Heart right ventricle (tissue), 16 donors: Measurements from ENCODE around the gene RTCB. TPM values are rescaled to one million over a fixed set of nuclear protein-coding genes. Genes with fewer than 3 reads are reported as not detected.

ENCODE experiments used
- ATAC-seq, 8 donors: fragments of 200-7000 bp; cut with Tn5 transposase; one replicate each; pipeline ENCODE4 v1.9.1; 2020; ENCODE audit warnings: mild to moderate bottlenecking in 8 of 8, moderate library complexity in 8 of 8, moderate number of reproducible peaks in 1 of 8
- DNase-seq, 2 donors: peaks; one replicate each; pipeline ENCODE4 v3.0.0-alpha.2; 2020
- H3K27ac ChIP-seq, 10 donors: fragments of 200-600 bp; sonication (generic) in 2 of 10; one replicate each; pipeline versions ENCODE4 v1.5.0 to v1.8.0; 2020 to 2022; ENCODE audit warnings: mild to moderate bottlenecking in 3 of 10
- H3K27me3 ChIP-seq, 7 donors: fragments of 200-600 bp; one replicate each; pipeline ENCODE4 v1.8.0; 2021 to 2022; ENCODE audit warnings: mild to moderate bottlenecking in 2 of 7
- H3K36me3 ChIP-seq, 9 donors: fragments of 200-600 bp; sonication (generic) in 1 of 9; one replicate each; pipeline versions ENCODE4 v1.5.0 to v1.8.0; 2020 to 2022; ENCODE audit warnings: mild to moderate bottlenecking in 2 of 9
- H3K4me1 ChIP-seq, 9 donors: fragments of 200-600 bp; sonication (generic) in 1 of 9; one replicate each; pipeline versions ENCODE4 v1.5.0 to v1.8.0; 2020 to 2022; ENCODE audit warnings: mild to moderate bottlenecking in 4 of 9
- H3K4me3 ChIP-seq, 10 donors: fragments of 200-600 bp; sonication (generic) in 2 of 10; one replicate each; pipeline versions ENCODE4 v1.5.0 to v1.8.0; 2020 to 2022; ENCODE audit warnings: mild to moderate bottlenecking in 7 of 10, moderate library complexity in 2 of 10
- H3K9me3 ChIP-seq, 11 donors: fragments of 200-600 bp in 10 of 11; sonication (generic) in 2 of 11; one replicate each; pipeline versions ENCODE4 v1.5.0 to v1.8.0; 2013 to 2022; ENCODE audit warnings: mild to moderate bottlenecking in 2 of 11, control low read depth in 1 of 11, moderate library complexity in 1 of 11
- WGBS, 2 donors: extraction: QIAGEN DNeasy Blood & Tissue Kit; methylation state at CpG; one replicate each; pipeline ENCODE4 v1.1.7; 2013; ENCODE audit warnings: inconsistent platforms in 1 of 2; 5-methylcytosine and 5-hydroxymethylcytosine counted together
- intact Hi-C, 10 donors: fragments of 100-400 bp; cut with DNase I; formaldehyde crosslinking; loops; one replicate each; pipeline versions ENCODE4 v1.11.1 to v1.14.2; 2022
- polyA plus RNA-seq, 2 donors: library from polyadenylated mRNA; stranded (reverse); fragments of 200-250 nt; gene quantifications; one replicate each; pipeline ENCODE4 v1.2.3, GENCODE V29; 2013
- total RNA-seq, 10 donors: library from RNA; stranded (reverse); fragmentation: NEBNext Ultra II Directional in 3 of 10; extraction: Animal tissue kit (Norgen Biotek cat#: 25700) in 3 of 10; gene quantifications; one replicate each; pipeline versions ENCODE4 v1.2.1 to v1.2.4, GENCODE V29; 2021 to 2023
- TF ChIP-seq, protein P1 (sequence below), 9 donors: fragments of 200-600 bp; sonication (generic) in 2 of 9; IDR thresholded peaks; one replicate each; pipeline versions ENCODE4 v1.5.0 to v1.8.0; 2021 to 2022; ENCODE audit warnings: antibody characterized with exemption in 9 of 9, mild to moderate bottlenecking in 5 of 9, moderate library complexity in 1 of 9
- donor health status: Arrhythmogenic right ventricular cardiomyopathy.
- donor health status: ischemic (EF 13 %, LVEDD 7.1; RV severe dilation, severe dysfunction).
- donor health status: healthy with polysubstance abuse.
- donor health status: DM: no; HTN: yes; CAD: no.
- donor health status: DM: no; HTN: no; CAD: no.
- donor health status: ischemic (EF 25% LVEDD 6.9; RV normal size, moderate dysfunction).
- donor health status: ischemic (EF 25% LVEDD 5.7; RV mildly dilated, moderate dysfunction).
- donor health status: healthy.
- donor health status: DM: yes; HTN: yes; CAD: no.
- donor health status: Ischemic cardiomyopathy.
- donor health status: ischemic (EF 35%, LVEDD 5.7; RV mildly dilated, moderate dysfunction).
- donor health status: nonischemic (EF 11% LVEDD 7.7; RV severe dilation, severe dysfunction).
- donor health status: DM: yes; HTN: yes; CAD: no.
- donor health status: PGD.
- donor health status: ischemic (EF 29% LVEDD 5.4; RV normal size, mild dysfunction).
- donor health status: nonischemic (EF 23%, LVEDD 6.1; RV moderate dilation, normal function).

RTCB gene
- total and polyA plus RNA-seq, 12 donors: 15.6 to 75.3 (median 47.0) TPM

DNA sequence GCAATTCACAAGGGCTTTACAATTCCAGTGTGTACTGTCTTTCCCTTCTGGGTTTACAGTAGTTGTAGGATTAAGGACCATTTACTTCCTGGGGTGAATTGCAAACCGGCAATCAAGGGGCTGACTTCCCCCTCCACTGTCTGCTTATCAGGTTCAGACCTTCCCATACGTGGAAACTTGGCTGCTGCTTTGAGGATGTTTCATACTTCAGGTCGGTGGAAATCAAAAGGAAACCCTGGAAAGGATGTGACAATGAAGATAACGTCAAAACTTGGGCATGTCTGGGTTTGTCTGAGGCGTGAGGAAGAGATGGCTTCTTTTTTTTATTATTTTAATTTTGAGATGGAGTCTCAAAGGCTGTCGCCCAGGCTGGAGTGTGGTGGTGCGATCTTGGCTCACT lies 2.1 kb upstream of the RTCB start:
- Histone ChIP-seq H3K4me3 (no peak overlapping the region), H3K9me3 (no peaks in the 10 kb centered on the region), H3K27ac (no peak overlapping the region), H3K36me3 (peaks cover 0 to 8% (median 0%) of the 10 kb centered on the region in 9 donors), H3K27me3 (peaks cover 0 to 25% (median 11%) of the 10 kb centered on the region in 7 donors), H3K4me1 (peaks cover 0 to 27% (median 22%) of the 10 kb centered on the region in 9 donors)
- TF ChIP-seq, protein P1, sequence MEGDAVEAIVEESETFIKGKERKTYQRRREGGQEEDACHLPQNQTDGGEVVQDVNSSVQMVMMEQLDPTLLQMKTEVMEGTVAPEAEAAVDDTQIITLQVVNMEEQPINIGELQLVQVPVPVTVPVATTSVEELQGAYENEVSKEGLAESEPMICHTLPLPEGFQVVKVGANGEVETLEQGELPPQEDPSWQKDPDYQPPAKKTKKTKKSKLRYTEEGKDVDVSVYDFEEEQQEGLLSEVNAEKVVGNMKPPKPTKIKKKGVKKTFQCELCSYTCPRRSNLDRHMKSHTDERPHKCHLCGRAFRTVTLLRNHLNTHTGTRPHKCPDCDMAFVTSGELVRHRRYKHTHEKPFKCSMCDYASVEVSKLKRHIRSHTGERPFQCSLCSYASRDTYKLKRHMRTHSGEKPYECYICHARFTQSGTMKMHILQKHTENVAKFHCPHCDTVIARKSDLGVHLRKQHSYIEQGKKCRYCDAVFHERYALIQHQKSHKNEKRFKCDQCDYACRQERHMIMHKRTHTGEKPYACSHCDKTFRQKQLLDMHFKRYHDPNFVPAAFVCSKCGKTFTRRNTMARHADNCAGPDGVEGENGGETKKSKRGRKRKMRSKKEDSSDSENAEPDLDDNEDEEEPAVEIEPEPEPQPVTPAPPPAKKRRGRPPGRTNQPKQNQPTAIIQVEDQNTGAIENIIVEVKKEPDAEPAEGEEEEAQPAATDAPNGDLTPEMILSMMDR (IDR thresholded peaks at IDR 0.05): no peak
- DNase-seq (no peak), ATAC-seq (no peak)
- intact Hi-C loops: loop anchor here in 5 of 10 donors (5.0 to 10.0 kb wide), 3 partner anchors 58 to 591 kb away; partner anchors contain the start of gene FBXO7 (in 4 of the 5)
- WGBS, 2 donors: 53 to 56% methylated on average over 7 of the region's 7 CpGs

DNA sequence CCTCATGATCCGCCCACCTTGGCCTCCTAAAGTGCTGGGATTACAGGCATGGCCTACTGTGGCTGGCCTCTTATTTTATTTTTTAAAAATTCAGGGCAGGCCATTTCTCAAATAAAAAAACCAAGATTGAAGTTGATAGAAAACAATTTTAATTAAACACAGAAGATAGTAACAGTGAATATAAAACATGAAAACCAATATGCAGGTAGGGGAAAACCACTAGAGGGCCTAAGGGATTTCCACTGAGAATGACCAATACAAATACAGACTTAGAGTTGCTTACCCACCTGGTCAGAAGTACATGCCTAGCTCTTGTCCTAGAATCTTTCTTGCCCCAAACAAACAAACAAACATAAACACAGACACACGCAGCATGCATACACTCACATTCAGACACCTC lies 1.7 kb upstream of the RTCB start:
- Histone ChIP-seq H3K9me3 (no peaks in the 10 kb centered on the region), H3K27ac (no peak overlapping the region), H3K4me3 (no peak overlapping the region), H3K27me3 (peaks cover 0 to 20% (median 6%) of the 10 kb centered on the region in 7 donors), H3K4me1 (peaks cover 0 to 31% (median 22%) of the 10 kb centered on the region in 9 donors), H3K36me3 (peaks cover 0 to 12% (median under 1%) of the 10 kb centered on the region in 9 donors)
- intact Hi-C loops: loop anchor here in 6 of 10 donors (2.0 to 10.0 kb wide), 4 partner anchors 59 to 591 kb away; partner anchors contain the start of gene FBXO7 (in 6 of the 6)
- WGBS, 2 donors: 88 to 91% methylated on average over 2 of the region's 2 CpGs
- TF ChIP-seq, protein P1 (IDR thresholded peaks at IDR 0.05): peak in 3 of 9 donors; percentile 10 to 29 (median 23)
- no peak for DNase-seq
- no peak for ATAC-seq

DNA sequence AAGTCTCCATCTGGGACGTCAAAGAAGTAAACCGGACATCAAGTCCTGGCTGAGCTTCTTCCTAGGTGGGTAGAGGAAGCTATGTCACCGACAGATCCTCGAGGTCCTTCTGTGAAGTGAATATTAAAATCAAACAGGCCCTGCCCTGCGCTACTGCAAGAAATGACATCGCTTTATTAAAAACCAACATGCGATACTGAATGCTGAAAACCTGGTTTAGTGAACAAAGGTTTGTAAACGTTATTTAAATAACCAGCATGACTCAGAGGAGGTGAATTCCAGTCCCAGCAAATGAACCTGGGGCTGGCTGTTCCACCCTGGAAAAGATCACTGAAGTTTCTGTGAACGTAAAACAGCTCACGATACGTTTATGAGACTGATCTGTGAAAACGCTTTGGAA lies 645 bp downstream of the RTCB start:
- Histone ChIP-seq H3K36me3 (peaks cover 0 to 35% (median 22%) of the 10 kb centered on the region in 9 donors), H3K27ac (peak overlapping the region in 8 of 10 donors; percentile 58 to 85 (median 74)), H3K9me3 (no peaks in the 10 kb centered on the region), H3K4me3 (peak overlapping the region; percentile 68 to 96 (median 86)), H3K4me1 (peaks cover 0 to 48% (median 22%) of the 10 kb centered on the region in 9 donors), H3K27me3 (no peaks in the 10 kb centered on the region)
- ATAC-seq: peak in 2 of 8 donors; percentile 13 to 17
- no peak for DNase-seq
- TF ChIP-seq, protein P1 (IDR thresholded peaks at IDR 0.05): no peak
- WGBS, 2 donors: 1% methylated on average over 12 of the region's 12 CpGs
- intact Hi-C loops: loop anchor here in 5 of 10 donors (5.0 to 10.0 kb wide), 3 partner anchors 61 to 593 kb away; partner anchors contain the start of gene FBXO7 (in 4 of the 5)

DNA sequence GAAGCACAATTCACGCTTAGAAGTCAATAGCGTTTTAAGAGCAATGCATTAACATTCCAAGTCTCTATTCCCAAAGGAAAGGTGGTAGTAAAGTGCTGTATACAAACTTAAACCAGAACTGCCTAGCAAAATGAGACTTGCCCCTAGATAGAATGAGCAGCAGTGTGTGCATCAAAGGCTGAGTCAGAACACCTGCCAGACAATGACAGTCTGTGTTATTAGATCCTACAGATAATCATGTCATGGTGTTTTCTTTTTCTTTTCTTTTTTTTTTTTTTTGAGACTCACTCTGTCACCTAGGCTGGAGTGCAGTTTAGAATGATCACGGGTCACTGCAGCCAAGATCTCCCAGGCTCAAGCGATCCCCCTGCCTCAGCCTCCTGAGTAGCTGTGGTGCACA lies 1.6 kb downstream of the RTCB start:
- DNase-seq (no peak), ATAC-seq (no peak)
- Histone ChIP-seq H3K27ac (no peak overlapping the region), H3K36me3 (peaks cover 0 to 44% (median 30%) of the 10 kb centered on the region in 9 donors), H3K9me3 (no peaks in the 10 kb centered on the region), H3K4me3 (peak overlapping the region in 8 of 10 donors; percentile 68 to 96 (median 90)), H3K27me3 (no peaks in the 10 kb centered on the region), H3K4me1 (peaks cover 0 to 49% (median 22%) of the 10 kb centered on the region in 9 donors)
- TF ChIP-seq, protein P1 (IDR thresholded peaks at IDR 0.05): no peak
- WGBS, 2 donors: 84 to 87% methylated on average over 4 of the region's 4 CpGs
- intact Hi-C loops: loop anchor here in 5 of 10 donors (5.0 to 10.0 kb wide), 3 partner anchors 62 to 594 kb away; partner anchors contain the start of gene FBXO7 (in 4 of the 5)
